Measurements from ENCODE around the gene LHB.

LHB gene

GRCh38 chr19:49006905-49007304, 10.0 kb downstream of the LHB start:
- H3K4me3 ChIP-seq (replicated peaks; ENCODE audit: low read depth, low read length): no peak overlapping the region
- TF ChIP-seq CTCF (IDR thresholded peaks at IDR 0.05; ENCODE audit: low read depth, low read length, missing control alignments): no peak
- DNase-seq (ENCODE audit: extremely low read depth, low read depth): no peak

GRCh38 chr19:49004964-49005614, 11.8 kb downstream of the LHB start:
- no peak for DNase-seq (ENCODE audit: extremely low read depth, low read depth)
- no peak for TF ChIP-seq CTCF (IDR thresholded peaks at IDR 0.05; ENCODE audit: low read depth, low read length, missing control alignments)
- H3K4me3 ChIP-seq (replicated peaks; ENCODE audit: low read depth, low read length): no peak overlapping the region

GRCh38 chr19:49004133-49004532, 12.8 kb downstream of the LHB start:
- no peak for TF ChIP-seq CTCF (IDR thresholded peaks at IDR 0.05; ENCODE audit: low read depth, low read length, missing control alignments)
- no peak for DNase-seq (ENCODE audit: extremely low read depth, low read depth)
- H3K4me3 ChIP-seq (replicated peaks; ENCODE audit: low read depth, low read length): no peak overlapping the region

GRCh38 chr19:48999481-49000325, 17.2 kb downstream of the LHB start:
- no peak overlapping the region for H3K4me3 ChIP-seq (replicated peaks; ENCODE audit: low read depth, low read length)
- TF ChIP-seq CTCF (IDR thresholded peaks at IDR 0.05; ENCODE audit: low read depth, low read length, missing control alignments): peak; percentile 82
- no peak for DNase-seq (ENCODE audit: extremely low read depth, low read depth)

- H3K4me3 ChIP-seq (replicated peaks; ENCODE audit: low read depth, low read length): no peak overlapping the region
- peak; percentile 70 for TF ChIP-seq CTCF (IDR thresholded peaks at IDR 0.05; ENCODE audit: low read depth, low read length, missing control alignments)
- no peak for DNase-seq (ENCODE audit: extremely low read depth, low read depth)
These were observed 18.9 kb downstream of the LHB start for GRCh38 chr19:48997972-48998371.

- DNase-seq (ENCODE audit: extremely low read depth, low read depth): no peak
- peak overlapping the region; percentile 87 for H3K4me3 ChIP-seq (replicated peaks; ENCODE audit: low read depth, low read length)
- no peak for TF ChIP-seq CTCF (IDR thresholded peaks at IDR 0.05; ENCODE audit: low read depth, low read length, missing control alignments)
These were observed 22.9 kb downstream of the LHB start for GRCh38 chr19:48994035-48994386.
